Stimulated activated naive CD4-positive, alpha-beta T cell (primary cell): Measurements from ENCODE around the gene KPNA1.

Experiments
- DNase-seq, 6 experiments: peaks; one replicate each; lab custom pipeline; 2025; lab: John Stamatoyannopoulos, UW

KPNA1 gene

DNA sequence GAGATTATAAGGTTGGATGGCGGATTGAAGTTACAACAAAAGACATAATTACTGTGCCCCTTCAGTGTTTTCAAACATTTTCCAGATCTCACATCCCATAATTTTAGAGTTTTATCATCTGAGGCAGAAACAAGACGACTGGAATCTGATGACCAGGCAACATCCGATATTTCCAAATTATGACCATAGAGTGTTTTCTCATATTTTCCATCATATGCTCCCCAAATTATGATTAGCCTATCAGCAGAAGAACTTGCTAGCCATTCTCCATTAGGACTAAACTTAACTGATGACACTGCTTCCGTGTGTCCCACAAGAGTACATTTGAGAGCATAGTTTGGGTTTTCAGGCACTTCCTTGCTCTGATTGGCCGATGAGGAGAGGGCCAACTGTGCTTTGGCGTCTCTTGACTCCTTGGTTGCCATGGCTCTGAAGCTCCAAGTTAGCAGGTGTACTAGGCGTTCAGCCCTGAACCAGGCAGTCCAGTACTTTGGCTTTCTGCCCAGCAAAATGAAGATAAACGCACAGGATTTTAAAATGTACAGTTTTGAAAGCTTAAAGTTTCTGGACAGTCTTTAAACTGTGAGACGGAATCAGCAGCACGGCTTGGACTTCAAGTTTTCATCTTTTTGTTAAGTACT lies 99.5 kb downstream of the KPNA1 start:
- DNase-seq = no peak

DNA sequence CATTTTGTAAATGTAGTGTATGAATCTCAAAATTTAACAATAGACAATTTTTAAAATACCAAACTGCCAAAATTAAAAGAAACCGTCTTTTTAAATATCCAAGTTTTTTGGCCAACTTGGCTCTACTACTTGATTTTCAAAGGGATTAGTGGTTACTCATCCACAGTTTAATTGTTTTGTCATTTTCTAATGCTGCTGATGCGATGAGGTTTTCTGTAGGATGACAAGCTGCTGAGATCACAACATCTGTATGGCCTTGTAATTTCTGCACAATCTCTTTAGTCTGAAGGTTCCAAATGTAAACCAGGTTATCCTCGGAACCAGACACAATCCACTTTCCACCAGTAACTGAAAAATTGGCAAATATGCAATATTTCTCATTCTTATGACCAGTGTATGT lies 100.3 kb downstream of the KPNA1 start:
- no peak for DNase-seq

DNA sequence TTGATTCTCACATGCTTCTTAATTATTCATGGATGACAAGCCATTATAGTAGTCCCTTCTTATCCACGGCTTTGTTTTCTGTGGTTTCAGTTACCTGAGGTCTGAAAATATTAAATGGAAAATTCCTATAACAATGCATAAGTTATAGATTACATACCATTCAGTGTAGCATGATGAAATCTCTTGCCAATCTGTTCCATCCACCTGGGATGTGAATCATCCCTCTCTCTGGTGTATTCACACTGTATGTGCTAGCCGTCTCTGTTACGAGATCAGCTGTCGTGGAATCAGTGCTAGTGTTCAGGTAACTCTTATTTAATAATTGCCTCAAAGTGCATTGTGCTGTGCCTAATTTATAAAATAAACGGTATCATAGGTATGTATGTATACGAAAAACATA lies 104.1 kb downstream of the KPNA1 start:
- DNase-seq = no peak

DNA sequence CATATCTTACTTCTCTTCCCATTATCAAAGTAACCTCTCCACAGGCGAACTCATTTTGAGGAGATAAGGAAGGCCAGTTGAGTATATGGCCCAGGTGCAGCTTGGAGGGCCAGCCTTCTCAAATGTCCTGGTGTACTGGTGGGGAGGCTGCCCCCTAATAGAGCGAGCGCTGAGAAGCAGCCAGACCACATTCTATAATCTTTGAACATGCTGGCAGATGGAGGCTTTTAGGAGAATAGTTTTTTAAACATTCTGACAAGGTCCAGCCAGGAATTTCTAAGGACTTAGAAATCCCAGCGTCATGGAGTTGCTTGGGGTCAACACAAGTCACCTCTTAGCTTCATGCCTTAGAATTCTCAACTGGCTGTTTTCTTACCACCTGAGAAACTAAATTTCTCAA lies 104.6 kb downstream of the KPNA1 start:
- no peak for DNase-seq

DNA sequence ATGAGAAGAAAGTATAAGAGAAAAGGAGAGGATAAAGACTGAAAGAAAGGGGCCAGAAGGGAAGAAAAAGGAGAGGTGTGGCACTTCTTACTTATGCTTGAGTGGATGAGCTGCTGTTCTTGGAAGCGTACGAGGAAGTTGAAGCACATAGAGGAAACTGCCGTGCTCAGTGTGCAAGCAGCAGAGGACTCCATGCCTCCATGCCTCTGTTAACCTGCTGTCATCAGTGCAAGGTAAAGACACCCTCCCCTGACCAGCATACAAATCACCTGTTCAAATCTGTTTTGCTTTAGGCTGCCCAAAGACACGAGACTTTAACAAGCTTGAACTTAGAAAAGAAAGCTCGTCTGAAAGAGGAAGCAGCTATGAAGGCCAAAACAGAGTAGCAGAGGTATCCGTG lies 105.3 kb downstream of the KPNA1 start:
- DNase-seq = no peak

DNA sequence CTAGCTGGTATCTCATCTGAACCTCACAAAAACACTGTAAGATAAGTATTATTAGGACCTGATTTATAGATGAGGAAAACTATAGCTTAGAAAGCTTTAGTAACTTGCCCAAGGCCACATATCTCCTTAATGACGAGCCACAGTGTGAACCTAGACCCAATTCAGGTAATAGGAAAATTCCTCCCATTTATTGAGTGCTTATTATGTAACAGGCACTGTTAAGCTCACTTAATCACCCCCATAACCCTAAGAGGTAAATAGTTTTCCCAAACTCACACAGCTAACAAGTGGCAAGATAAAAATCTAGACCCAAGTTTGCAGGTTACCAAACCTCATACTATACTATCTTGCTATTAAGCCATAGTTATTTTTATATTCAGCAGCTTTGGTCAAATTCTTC lies 106.8 kb downstream of the KPNA1 start:
- DNase-seq = no peak

DNA sequence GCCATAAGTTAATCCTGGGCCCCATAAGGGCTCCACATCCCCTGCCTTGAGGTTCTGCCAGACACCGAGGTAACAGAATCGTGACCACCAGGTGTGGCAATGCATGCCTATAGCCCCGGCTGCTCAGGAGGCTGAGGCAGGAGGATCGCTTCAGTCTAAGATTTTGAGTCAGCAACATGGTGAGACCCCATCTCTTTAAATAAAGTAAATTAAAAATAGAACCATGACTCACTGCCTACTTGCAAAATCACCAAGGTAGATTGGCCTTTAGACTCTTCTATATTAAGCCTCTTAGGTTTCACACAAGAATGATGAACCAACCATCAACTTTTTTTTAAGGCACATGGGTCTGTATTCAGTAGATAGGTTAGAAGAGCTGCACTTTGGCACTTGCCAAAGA lies 108.5 kb downstream of the KPNA1 start:
- DNase-seq = no peak

DNA sequence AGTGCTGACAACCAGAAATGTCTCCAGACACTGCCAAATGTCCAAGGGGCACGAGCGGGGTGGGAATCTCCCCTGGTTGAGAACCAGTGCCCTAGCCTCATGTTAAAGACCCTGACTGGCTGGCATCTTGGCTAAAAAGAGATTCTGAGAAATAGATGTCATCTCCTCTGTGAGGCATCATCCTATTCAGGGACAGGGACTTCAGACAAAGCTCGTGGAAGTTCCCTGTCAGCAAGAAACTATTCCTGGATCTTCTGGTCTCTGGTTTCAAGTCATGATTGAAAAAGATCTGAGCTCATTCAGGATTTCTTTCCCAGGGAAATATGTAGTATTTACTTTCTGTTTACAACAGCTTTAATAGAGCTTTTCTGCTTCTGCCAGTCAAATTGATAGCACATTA lies 109.7 kb downstream of the KPNA1 start:
- DNase-seq = no peak

DNA sequence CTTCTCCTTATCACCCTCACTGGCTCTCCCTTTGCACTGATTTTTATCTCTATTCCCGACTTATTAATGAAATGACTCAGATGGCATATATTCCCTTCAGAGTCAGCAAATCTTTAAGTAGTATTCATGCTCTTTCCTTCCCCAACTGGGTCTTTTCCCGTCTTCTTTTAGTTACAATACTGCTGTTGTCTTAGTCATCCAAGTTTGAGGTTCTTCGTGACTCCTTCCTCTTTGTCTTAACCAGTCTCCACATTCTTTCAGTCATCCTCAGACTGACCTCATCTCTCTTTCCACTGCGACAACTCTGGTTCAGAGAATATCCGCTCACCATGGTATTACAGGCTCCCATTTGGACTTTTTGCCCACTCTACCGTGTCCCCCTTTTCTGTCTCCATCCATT lies 111.2 kb downstream of the KPNA1 start:
- DNase-seq = no peak

DNA sequence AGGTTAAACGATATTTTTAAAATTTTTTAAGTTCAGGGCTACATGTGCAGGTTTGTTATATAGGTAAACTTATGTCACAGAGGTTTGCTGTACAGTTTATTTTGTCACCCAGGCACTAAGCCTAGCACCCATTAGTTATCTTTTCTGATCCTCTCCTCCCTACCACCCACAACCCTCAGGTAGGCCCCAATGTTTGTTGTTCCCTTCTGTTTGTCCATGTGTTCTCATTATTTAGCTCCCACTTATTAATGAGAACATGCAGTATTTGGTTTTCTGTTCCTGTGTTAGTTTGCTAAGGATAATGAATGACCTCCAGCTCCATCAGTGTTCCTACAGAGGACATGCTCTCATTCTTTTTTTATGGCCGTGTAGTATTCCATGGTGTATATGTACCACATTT lies 115.8 kb downstream of the KPNA1 start:
- no peak for DNase-seq

DNA sequence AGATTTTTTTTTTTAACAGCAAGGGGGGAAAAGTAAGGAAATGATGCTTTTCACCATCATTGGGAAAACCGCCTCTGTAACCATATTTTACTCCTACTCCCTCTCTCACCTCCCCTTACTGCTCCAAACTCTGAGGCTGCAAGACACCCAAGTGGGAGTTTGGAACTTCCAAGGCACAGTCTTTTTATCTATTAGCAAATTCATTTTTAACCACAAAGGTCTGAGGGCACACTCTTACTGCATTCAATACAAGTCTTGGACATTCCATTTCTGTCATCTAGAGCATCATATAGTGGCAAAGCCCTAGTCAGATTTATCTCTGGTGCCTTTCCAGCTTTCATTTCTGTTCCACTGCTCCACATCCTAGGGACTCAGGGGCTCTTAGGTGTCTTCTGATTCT lies 117.5 kb downstream of the KPNA1 start:
- DNase-seq = no peak

DNA sequence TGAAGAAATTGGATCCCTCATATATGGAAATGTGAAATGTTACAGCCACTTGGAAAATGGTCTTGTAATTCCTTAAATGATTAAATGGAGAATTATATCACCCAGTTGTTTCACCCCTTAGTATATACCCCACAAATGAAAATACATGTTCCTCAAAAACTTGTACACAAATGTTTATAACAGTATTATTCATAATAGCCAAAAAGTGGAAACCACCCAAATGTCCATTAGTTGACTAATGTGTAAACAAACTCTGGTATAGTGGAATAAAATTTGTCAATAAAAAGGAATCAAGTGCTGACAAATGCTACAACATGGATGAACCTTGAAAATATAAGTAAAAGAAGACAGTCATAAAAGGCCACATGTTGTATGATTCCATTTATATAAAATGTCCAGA lies 118.2 kb downstream of the KPNA1 start:
- no peak for DNase-seq

DNA sequence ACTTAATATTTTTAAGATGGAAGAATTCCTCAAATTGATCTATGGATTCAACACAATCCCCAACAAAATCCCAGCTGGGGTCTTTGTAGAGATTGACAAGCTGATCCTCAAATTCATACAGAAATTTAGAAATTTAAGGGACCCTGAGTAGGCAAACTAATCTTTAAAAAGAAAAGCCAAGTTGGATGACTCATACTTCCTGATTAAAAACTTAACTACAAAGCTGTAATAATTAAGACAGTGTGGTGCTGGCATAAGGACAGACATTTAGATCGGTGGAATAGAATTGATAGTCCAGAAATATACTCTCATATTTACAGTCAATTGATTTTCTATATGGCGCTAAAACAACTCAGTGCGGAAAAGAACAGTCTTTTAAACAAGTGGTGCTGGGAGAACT lies 119.2 kb downstream of the KPNA1 start:
- no peak for DNase-seq

DNA sequence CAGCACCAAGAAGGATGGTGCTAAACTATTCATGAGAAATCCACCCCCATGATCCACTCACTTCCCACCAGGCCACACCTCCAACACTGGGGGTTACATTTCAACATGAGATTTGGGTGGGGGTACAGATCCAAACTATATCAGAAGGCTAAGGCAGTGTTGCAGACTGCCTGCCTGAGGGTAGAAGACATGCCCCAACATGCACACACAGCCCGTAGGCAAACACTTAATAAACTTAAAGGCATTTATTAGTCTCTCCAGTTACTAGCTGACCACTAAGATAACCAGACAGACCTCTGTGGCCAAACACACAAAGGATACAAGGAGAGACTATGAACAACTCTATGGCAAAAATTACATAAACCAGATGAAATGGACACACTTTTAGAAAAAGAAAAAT lies 120.6 kb downstream of the KPNA1 start:
- DNase-seq = no peak

DNA sequence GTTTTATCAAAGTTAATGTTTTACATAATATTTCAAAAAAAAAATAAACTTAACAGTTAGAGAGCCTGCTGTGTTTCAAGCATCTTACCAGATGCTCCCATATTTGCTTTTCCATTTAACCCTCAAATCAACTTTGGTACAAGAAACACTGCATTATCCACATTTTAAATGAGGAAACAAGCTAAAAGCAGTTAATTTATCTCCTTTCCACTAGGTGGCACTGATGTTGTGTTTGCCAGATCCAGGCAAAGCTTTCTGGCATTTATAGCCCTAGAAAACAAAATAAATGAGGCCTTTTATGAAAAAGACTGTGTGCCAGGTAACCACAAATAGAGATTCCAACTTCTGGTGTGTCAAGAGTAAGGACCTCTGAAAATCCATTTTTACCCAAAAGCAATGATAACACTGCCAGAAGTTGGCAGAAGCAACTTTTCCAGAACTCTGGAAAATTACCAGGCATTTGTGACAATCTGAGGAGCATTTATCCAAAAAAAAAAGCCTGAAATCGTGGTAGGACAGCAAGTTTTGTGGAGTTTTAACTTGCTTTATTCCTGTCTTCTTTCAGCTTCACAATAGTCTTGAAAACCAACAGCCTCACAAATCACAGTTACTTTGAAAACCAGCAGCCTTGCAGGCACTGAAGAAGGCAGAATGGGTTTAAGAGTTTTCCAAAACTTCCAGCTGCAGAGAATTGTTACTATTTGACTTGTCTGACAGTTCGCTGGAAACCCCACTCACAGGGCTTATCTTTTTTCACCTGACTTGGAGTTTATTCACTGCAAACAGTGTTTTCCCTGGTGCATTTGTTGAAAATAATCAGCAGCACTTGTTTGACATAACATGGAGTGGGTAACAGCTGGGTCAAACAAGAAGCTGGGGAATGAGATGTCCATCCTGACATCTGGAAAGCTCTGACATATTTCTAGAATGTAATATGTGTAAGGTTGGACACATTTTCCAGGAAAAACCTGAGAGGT lies 121.6 kb downstream of the KPNA1 start:
- peak in 3 of 6 experiments; percentile 9 to 49 (median 46) for DNase-seq

DNA sequence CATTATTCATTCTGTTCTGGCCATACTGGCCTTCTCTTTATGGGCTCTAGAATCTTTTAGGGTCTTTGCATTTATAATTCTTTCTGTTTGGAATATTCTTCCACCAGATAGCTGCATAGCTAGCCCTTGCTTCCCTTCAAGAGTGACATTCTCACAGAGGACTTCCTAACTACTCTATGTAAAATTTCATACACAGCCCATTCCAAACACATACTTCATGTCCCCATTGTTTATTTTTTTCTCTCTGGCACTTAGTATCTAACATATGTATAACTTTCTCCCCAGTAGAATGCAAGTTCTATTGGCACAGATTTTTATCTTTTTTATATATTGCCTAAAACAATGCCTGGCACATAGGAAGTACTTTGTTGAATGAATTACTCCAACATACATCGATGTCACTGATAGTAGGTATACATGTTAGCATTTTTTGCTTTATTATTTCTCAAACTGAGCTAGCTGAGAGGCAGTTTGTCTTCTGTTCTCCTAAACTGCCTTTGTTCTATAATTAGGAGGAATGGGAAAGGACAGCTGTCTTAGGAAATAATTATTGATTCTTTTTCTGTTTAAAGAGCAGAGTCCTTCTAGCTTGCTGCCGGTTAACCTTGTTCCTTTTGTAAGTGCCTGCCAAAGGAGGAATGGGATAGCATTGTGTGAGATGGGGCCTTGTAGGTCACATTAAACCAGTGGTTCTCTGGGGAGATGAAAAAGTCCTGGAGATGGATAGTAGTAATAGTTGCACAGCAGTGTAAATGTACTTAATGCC lies 122.9 kb downstream of the KPNA1 start:
- no peak for DNase-seq

DNA sequence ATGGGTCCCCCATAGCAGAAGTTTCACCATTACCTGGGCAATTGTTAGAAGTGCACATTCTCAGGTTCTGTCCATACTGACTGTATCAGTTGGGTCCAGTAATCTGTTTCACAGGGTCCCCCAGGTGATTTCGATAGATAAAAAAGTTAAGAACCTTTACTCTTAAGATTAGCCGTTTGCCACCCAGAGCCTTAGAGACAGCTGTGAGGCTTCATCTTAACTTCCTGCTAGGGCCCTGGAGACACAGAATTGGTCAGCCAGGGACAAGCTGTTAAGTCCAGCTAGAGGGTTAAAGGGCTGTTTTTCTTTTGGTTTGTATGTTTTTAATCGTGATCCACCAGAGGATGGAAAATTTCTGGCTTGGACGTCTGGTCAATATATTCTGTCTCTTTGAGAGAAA lies 124.1 kb downstream of the KPNA1 start:
- DNase-seq = no peak

DNA sequence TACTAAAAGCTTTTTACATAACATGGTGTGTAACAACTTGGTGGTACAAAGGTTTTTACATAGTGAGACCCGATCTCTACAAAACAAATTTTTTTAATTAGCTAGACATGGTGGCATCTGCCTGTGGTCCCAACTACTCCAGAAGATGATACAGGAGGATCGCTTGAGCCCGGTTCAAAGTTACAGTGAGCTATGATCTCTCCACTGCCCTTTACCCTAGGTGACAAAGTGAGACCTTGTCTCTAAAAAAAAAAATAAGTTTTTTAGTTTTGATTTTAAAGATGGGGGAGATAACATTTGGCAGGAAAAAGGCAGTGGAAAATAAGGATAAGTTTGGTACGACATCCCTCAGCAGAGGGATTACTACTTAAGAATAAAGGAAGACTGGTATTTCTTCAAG lies 124.8 kb downstream of the KPNA1 start:
- DNase-seq = no peak

DNA sequence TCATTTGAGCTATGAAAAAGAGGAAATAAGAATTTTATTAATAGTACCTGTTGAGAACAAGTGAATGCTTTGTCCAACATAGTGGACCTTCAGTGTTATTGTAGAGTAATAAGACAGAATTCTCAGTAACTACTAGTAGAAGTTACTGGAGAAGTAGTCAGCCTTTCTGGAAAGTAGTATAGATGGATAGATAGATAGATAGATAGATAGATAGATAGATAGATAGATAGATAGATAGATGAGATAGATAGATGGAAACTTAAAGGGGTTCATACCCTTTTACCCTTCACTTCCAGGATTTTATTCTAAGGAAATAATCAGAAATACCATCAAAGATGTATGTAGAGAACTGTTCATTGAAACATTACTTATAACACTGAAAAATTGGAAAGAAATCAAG lies 125.5 kb downstream of the KPNA1 start:
- no peak for DNase-seq

DNA sequence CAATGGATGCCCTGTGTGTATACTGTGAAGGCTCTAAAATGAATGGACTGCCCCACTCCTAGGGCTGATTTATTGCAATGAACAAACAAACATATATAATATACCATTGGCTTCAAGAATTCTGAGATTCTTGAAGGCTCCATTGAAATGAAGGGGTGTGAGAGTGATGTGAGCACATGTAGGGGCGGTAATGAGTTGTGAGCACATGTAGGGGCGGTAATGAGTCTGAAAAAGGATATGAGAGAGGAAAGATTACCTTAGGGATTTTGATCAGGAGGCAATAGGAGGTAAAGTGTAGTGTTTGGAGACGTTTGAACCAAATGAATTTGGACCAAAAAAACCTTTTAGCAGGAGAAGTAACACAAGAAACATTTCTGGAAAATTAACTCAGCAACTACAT lies 127.0 kb downstream of the KPNA1 start:
- no peak for DNase-seq

DNA sequence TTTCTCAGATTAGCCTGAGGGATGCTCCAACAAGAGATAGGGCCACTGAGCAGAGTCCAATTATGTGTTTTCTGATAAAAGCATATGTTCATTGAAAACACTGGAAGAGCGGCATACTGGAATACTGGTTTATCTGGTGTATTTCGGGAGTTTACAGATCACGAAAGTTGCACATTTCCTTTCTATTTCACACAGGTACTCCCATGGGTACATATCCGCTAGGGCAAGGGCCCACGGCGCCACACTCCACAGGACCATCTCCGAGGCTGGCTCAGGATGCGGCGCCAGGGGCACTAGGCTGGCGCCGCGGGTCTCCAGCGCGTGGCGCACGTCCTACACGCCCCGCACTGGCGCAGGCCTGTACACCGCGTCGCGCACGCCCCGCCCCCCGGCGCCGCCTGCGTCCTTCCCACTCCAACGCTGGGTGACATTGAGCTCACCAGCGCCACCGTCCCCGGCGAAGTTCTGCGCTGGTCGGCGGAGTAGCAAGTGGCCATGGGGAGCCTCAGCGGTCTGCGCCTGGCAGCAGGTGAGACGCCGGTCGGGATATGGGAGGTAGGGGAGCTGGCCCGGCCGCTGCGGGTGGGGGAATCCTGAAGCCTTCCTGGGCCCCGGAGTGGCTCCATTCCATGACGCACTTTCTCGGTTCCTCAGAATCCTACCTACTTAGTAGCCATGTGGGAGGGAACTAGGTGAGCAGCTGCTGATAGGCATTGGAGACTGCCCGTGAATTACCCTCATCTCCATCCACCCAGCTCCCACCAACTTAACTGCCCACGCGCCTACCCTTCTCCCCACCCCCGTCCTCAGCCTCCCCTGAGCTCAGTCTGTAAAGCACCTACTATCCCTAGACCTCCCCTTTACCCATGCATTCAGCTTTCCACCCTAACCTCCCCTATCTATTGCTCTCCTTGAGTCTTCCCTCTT lies 130.7 kb downstream of the KPNA1 start, which contains the start of gene FAM162A:
Gene FAM162A, plus strand, starts transcription at position 412 of the 927 bp plus-strand sequence. Its CDS starts 84 bp downstream, at position 496.
- DNase-seq = peak; percentile 86 to 92 (median 90)
